Vagina (tissue), 2 donors: Measurements from ENCODE around the gene SIDT2. TPM values are rescaled to one million over a fixed set of nuclear protein-coding genes. Genes with fewer than 3 reads are reported as not detected.

Source experiments
- DNase-seq, 2 donors: peaks; one replicate each; pipeline ENCODE4 v3.0.0-alpha.2; 2017; ENCODE audit errors: extremely low spot score in 2 of 2
- H3K27ac ChIP-seq: fragments of 200-600 bp; sonication (generic); one replicate; pipeline ENCODE4 v1.5.1; 2019
- H3K27me3 ChIP-seq: fragments of 200-600 bp; sonication (generic); one replicate; pipeline ENCODE4 v1.5.1; 2019
- H3K36me3 ChIP-seq, 2 donors: fragments of 200-600 bp; sonication (generic); one replicate each; pipeline ENCODE4 v1.5.1; 2017 to 2019
- H3K4me1 ChIP-seq: fragments of 200-600 bp; sonication (generic); one replicate; pipeline ENCODE4 v1.5.1; 2019
- H3K4me3 ChIP-seq, 2 donors: fragments of 200-600 bp; sonication (generic); 1 replicate in 1 of 2; 2 replicates in 1 of 2; pipeline ENCODE4 v1.5.1; 2016 to 2019
- H3K9me3 ChIP-seq: fragments of 200-600 bp; sonication (generic); one replicate; pipeline ENCODE4 v1.5.1; 2019
- POLR2A ChIP-seq, 2 donors: fragments of 450-650 bp; IDR thresholded peaks; one replicate each; pipeline ENCODE4 v1.6.1; 2017; ENCODE audit warnings: antibody characterized with exemption in 2 of 2, mild to moderate bottlenecking in 2 of 2, moderate library complexity in 2 of 2
- POLR2AphosphoS5 ChIP-seq, 2 donors: sonication (generic); formaldehyde crosslinking; IDR thresholded peaks; one replicate each; pipeline ENCODE4 v1.9.0; 2017; ENCODE audit warnings: antibody characterized with exemption in 2 of 2, mild to moderate bottlenecking in 2 of 2, low read depth in 1 of 2; ENCODE audit not compliant: insufficient read depth in 1 of 2
- intact Hi-C: fragments of 100-400 bp; cut with DNase I; formaldehyde crosslinking; loops from one replicate; pipeline ENCODE4 v1.15.1; 2023
- total RNA-seq: library from RNA; depleted of rRNA; stranded (reverse); fragments of >200 nt; gene quantifications from one replicate; pipeline ENCODE4 v1.2.3, GENCODE V29; 2016
- TF ChIP-seq, protein P1 (sequence below), 3 experiments: fragments of 450-650 bp in 2 of 3; fragments of 200-600 bp in 1 of 3; sonication (generic) in 1 of 3; IDR thresholded peaks; one replicate each; pipeline ENCODE4 v1.5.1; 2017 to 2019; ENCODE audit warnings: antibody characterized with exemption in 3 of 3, mild to moderate bottlenecking in 2 of 3, moderate library complexity in 2 of 3

SIDT2 gene
- total RNA-seq, 1 donor from 2014 or later: 24.8 TPM

GRCh38 chr11:117197006-117197405 lies 18.5 kb downstream of the SIDT2 start:
- no peak for DNase-seq
- Histone ChIP-seq H3K9me3 (no peaks in the 10 kb centered on the region), H3K27me3 (no peaks in the 10 kb centered on the region), H3K27ac (peak overlapping the region; percentile 78), H3K36me3 (peaks cover under 1 to 17% of the 10 kb centered on the region in 2 donors), H3K4me3 (no peak overlapping the region), H3K4me1 (peaks cover 21% of the 10 kb centered on the region)
- intact Hi-C loops: no loop called here
- TF ChIP-seq POLR2AphosphoS5 (IDR thresholded peaks at IDR 0.05; ENCODE audit: insufficient read depth in 1 of 2, low read depth in 1 of 2): no peak
- no peak for TF ChIP-seq POLR2A (IDR thresholded peaks at IDR 0.05)
- TF ChIP-seq, protein P1, sequence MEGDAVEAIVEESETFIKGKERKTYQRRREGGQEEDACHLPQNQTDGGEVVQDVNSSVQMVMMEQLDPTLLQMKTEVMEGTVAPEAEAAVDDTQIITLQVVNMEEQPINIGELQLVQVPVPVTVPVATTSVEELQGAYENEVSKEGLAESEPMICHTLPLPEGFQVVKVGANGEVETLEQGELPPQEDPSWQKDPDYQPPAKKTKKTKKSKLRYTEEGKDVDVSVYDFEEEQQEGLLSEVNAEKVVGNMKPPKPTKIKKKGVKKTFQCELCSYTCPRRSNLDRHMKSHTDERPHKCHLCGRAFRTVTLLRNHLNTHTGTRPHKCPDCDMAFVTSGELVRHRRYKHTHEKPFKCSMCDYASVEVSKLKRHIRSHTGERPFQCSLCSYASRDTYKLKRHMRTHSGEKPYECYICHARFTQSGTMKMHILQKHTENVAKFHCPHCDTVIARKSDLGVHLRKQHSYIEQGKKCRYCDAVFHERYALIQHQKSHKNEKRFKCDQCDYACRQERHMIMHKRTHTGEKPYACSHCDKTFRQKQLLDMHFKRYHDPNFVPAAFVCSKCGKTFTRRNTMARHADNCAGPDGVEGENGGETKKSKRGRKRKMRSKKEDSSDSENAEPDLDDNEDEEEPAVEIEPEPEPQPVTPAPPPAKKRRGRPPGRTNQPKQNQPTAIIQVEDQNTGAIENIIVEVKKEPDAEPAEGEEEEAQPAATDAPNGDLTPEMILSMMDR (IDR thresholded peaks at IDR 0.05): no peak

GRCh38 chr11:117197516-117198456 lies 19.2 kb downstream of the SIDT2 start:
- Histone ChIP-seq H3K4me3 (peak overlapping the region; percentile 46 to 54), H3K36me3 (peaks cover 0 to 10% of the 10 kb centered on the region in 2 donors), H3K4me1 (peaks cover 21% of the 10 kb centered on the region), H3K27ac (peak overlapping the region; percentile 78), H3K9me3 (no peaks in the 10 kb centered on the region), H3K27me3 (no peaks in the 10 kb centered on the region)
- intact Hi-C loops: loop anchor here (2.0 kb wide), 1 partner anchor 21 kb away; no protein-coding TSS in a partner anchor
- DNase-seq: no peak
- TF ChIP-seq POLR2A (IDR thresholded peaks at IDR 0.05): no peak
- TF ChIP-seq, protein P1 (IDR thresholded peaks at IDR 0.05): peak in 1 of 3 experiments; percentile 26
- TF ChIP-seq POLR2AphosphoS5 (IDR thresholded peaks at IDR 0.05; ENCODE audit: insufficient read depth in 1 of 2, low read depth in 1 of 2): peak in 1 of 2 donors; percentile 51

- Histone ChIP-seq H3K9me3 (no peaks in the 10 kb centered on the region), H3K4me3 (peak overlapping the region; percentile 46 to 54), H3K27ac (peak overlapping the region; percentile 78), H3K27me3 (no peaks in the 10 kb centered on the region), H3K4me1 (peaks cover 21% of the 10 kb centered on the region), H3K36me3 (peaks cover 0 to 5% of the 10 kb centered on the region in 2 donors)
- no peak for DNase-seq
- TF ChIP-seq POLR2A (IDR thresholded peaks at IDR 0.05) (no peak), POLR2AphosphoS5 (IDR thresholded peaks at IDR 0.05; ENCODE audit: insufficient read depth in 1 of 2, low read depth in 1 of 2) (no peak)
- TF ChIP-seq, protein P1 (IDR thresholded peaks at IDR 0.05): no peak
- intact Hi-C loops: loop anchor here (2.0 kb wide), 1 partner anchor 20 kb away; no protein-coding TSS in a partner anchor
Observed at GRCh38 chr11:117198613-117199012, 20.1 kb downstream of the SIDT2 start.

GRCh38 chr11:117199053-117199915 lies 20.7 kb downstream of the SIDT2 start, which contains the start of gene TAGLN:
Gene TAGLN (plus strand): TSS chr11:117199370. CDS start chr11:117203014, 3,644 bp downstream.
- Histone ChIP-seq H3K36me3 (peaks cover 0 to 10% of the 10 kb centered on the region in 2 donors), H3K4me1 (peaks cover 21% of the 10 kb centered on the region), H3K9me3 (no peaks in the 10 kb centered on the region), H3K27ac (peak within 1 kb of the TSS; percentile 78), H3K4me3 (peak within 1 kb of the TSS; percentile 46 to 54), H3K27me3 (no peaks in the 10 kb centered on the region)
- peak; percentile 60 to 88 for TF ChIP-seq POLR2AphosphoS5 (IDR thresholded peaks at IDR 0.05; ENCODE audit: insufficient read depth in 1 of 2, low read depth in 1 of 2)
- TF ChIP-seq, protein P1 (IDR thresholded peaks at IDR 0.05): no peak
- no peak for DNase-seq
- intact Hi-C loops: loop anchor here (2.0 kb wide), 1 partner anchor 20 kb away; no protein-coding TSS in a partner anchor
